ENCODE results near the gene GAD2.

DNA sequence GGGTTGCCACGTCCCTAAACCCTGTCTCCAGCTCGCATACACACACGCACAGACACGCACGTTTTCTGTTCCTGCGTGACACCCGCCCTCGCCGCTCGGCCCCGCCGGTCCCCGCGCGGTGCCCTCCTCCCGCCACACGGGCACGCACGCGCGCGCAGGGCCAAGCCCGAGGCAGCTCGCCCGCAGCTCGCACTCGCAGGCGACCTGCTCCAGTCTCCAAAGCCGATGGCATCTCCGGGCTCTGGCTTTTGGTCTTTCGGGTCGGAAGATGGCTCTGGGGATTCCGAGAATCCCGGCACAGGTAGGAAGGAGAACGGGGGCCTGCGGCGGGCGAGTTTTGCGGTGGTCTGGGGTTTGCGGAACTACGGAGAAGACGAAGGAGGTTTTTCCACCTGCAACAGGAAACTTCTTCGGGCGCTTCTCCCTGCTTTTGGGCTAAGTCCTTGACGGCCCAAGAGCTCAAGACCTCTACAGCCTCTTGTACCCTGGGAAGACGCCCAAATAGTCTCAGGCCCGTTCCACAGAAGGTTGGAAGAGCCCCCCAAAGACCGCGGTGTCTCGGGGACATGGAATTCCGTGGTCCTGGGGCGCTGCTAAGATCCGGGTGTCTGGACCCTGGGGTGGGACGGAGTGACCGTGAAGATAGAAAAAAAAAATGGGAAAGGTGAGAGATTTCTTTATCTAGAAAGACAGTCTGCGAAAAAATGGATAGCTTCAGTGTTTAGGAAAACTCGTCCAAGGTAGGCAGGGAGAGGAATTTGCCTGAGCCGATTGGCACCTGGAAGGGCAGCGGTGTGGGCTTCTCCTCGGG, at the start of gene GAD2:
- TF ChIP-seq, protein P1, sequence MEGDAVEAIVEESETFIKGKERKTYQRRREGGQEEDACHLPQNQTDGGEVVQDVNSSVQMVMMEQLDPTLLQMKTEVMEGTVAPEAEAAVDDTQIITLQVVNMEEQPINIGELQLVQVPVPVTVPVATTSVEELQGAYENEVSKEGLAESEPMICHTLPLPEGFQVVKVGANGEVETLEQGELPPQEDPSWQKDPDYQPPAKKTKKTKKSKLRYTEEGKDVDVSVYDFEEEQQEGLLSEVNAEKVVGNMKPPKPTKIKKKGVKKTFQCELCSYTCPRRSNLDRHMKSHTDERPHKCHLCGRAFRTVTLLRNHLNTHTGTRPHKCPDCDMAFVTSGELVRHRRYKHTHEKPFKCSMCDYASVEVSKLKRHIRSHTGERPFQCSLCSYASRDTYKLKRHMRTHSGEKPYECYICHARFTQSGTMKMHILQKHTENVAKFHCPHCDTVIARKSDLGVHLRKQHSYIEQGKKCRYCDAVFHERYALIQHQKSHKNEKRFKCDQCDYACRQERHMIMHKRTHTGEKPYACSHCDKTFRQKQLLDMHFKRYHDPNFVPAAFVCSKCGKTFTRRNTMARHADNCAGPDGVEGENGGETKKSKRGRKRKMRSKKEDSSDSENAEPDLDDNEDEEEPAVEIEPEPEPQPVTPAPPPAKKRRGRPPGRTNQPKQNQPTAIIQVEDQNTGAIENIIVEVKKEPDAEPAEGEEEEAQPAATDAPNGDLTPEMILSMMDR (IDR thresholded peaks at IDR 0.05; ENCODE audit: low read depth, low read length, poor library complexity, severe bottlenecking) = no peak
- no peak for TF ChIP-seq EZH2phosphoT487 (IDR thresholded peaks at IDR 0.05; ENCODE audit: borderline replicate concordance, low read length)

Data from DOHH2 (cell line).